Smooth muscle cell (in vitro differentiated cells): Measurements from ENCODE around the gene FLRT1. TPM values are rescaled to one million over a fixed set of nuclear protein-coding genes. Genes with fewer than 3 reads are reported as not detected.

Experiments
- DNase-seq: peaks from one replicate; lab custom pipeline; 2025; ENCODE audit not compliant: unreplicated experiment; lab: John Stamatoyannopoulos, UW
- H2AFZ ChIP-seq: fragments of 200-600 bp; sonication (generic); 2 replicates; pipeline ENCODE4 v1.6.0; 2016; ENCODE audit warnings: antibody characterized with exemption, low read depth, mild to moderate bottlenecking
- H3F3A ChIP-seq: fragments of 200-600 bp; sonication (generic); 2 replicates; pipeline ENCODE4 v1.6.0; 2017; ENCODE audit warnings: antibody characterized with exemption, low read depth
- H3K27ac ChIP-seq: fragments of 200-600 bp; sonication (generic); 2 replicates; pipeline ENCODE4 v1.5.1; 2016; ENCODE audit warnings: low read depth, mild to moderate bottlenecking
- H3K27me3 ChIP-seq: fragments of 200-600 bp; sonication (generic); 2 replicates; pipeline ENCODE4 v1.6.1; 2016; ENCODE audit warnings: low read depth, mild to moderate bottlenecking
- H3K36me3 ChIP-seq: fragments of 200-600 bp; sonication (generic); 2 replicates; pipeline ENCODE4 v1.5.1; 2016; ENCODE audit warnings: low read depth
- H3K4me1 ChIP-seq: fragments of 200-600 bp; sonication (generic); 2 replicates; pipeline ENCODE4 v1.5.1; 2016; ENCODE audit warnings: low read depth
- H3K4me2 ChIP-seq: fragments of 200-600 bp; sonication (generic); 2 replicates; pipeline ENCODE4 v1.6.0; 2016; ENCODE audit warnings: mild to moderate bottlenecking
- H3K4me3 ChIP-seq: fragments of 200-600 bp; sonication (generic); 2 replicates; pipeline ENCODE4 v1.5.1; 2016; ENCODE audit warnings: mild to moderate bottlenecking
- H3K79me2 ChIP-seq: fragments of 200-600 bp; sonication (generic); 2 replicates; pipeline ENCODE4 v1.6.0; 2016; ENCODE audit warnings: low read depth, mild to moderate bottlenecking
- H3K9ac ChIP-seq: fragments of 200-600 bp; sonication (generic); 2 replicates; pipeline ENCODE4 v1.6.0; 2016; ENCODE audit warnings: low read depth
- H3K9me3 ChIP-seq: fragments of 200-600 bp; sonication (generic); replicated peaks from 2 replicates; pipeline ENCODE4 v1.5.1; 2016; ENCODE audit warnings: low read depth
- H4K20me1 ChIP-seq: fragments of 200-600 bp; sonication (generic); 2 replicates; pipeline ENCODE4 v1.6.0; 2016; ENCODE audit warnings: low read depth
- CTCF ChIP-seq: fragments of 200-600 bp; sonication (generic); IDR thresholded peaks from 2 replicates; pipeline ENCODE4 v1.5.1; 2017; ENCODE audit warnings: borderline replicate concordance, mild to moderate bottlenecking, antibody characterized with exemption; ENCODE audit not compliant: insufficient read depth, poor library complexity, severe bottlenecking
- WGBS: methylation state at CpG from one replicate; pipeline ENCODE4 v1.1.7; 2016; ENCODE audit warnings: low lambda C conversion rate; 5-methylcytosine and 5-hydroxymethylcytosine counted together
- polyA plus RNA-seq: library from polyadenylated mRNA; unstranded; fragments of >200 nt; fragmentation: Nextera tagmentation; extraction: Ambion mirVana; gene quantifications from 2 replicates; pipeline ENCODE4 v1.2.1, GENCODE V29; 2016
- total RNA-seq: library from RNA; depleted of rRNA; stranded (reverse); fragments of >200 nt; gene quantifications from 2 replicates; pipeline ENCODE4 v1.2.3, GENCODE V29; 2014

The FLRT1 gene
- total and polyA plus RNA-seq, 2 experiments from 2014 or later = 0.26 to 0.76 TPM

GRCh38 chr11:64056861-64057260 lies 21.1 kb downstream of the FLRT1 start:
- peaks cover 11% of the 10 kb centered on the region for H3K27me3 ChIP-seq

GRCh38 chr11:64057890-64058289 lies 22.2 kb downstream of the FLRT1 start:
- no peak overlapping the region for H3K4me2 ChIP-seq
- no peaks in the 10 kb centered on the region for H3F3A ChIP-seq
- H3K27me3 ChIP-seq = peaks cover 15% of the 10 kb centered on the region
- H3K9ac ChIP-seq = no peak overlapping the region
- H3K4me3 ChIP-seq = no peak overlapping the region
- WGBS = 85% methylated on average over 10 of the region's 10 CpGs
- no peaks in the 10 kb centered on the region for H3K79me2 ChIP-seq
- no peaks in the 10 kb centered on the region for H3K9me3 ChIP-seq
- H4K20me1 ChIP-seq = peaks cover 18% of the 10 kb centered on the region
- no peak for DNase-seq
- H3K27ac ChIP-seq = no peak overlapping the region
- H3K36me3 ChIP-seq = no peaks in the 10 kb centered on the region
- TF ChIP-seq CTCF = no peak
- H3K4me1 ChIP-seq = peaks cover 25% of the 10 kb centered on the region
- H2AFZ ChIP-seq = no peak overlapping the region

More at GRCh38 chr11:64056861-64057260, 21.1 kb downstream of the FLRT1 start:
- Histone ChIP-seq H3K36me3 (no peaks in the 10 kb centered on the region), H3K4me2 (no peak overlapping the region), H2AFZ (no peak overlapping the region), H3K9me3 (no peaks in the 10 kb centered on the region), H3K4me1 (peaks cover 25% of the 10 kb centered on the region), H3K79me2 (no peaks in the 10 kb centered on the region), H3F3A (no peaks in the 10 kb centered on the region), H3K27ac (no peak overlapping the region), H3K9ac (no peak overlapping the region), H4K20me1 (peaks cover 15% of the 10 kb centered on the region), H3K4me3 (no peak overlapping the region)
- DNase-seq = no peak
- WGBS = 93% methylated on average over 13 of the region's 13 CpGs
- TF ChIP-seq CTCF = no peak

GRCh38 chr11:64058494-64058893 lies 22.8 kb downstream of the FLRT1 start:
- no peak overlapping the region for H2AFZ ChIP-seq
- no peak overlapping the region for H3K9ac ChIP-seq
- H3K4me3 ChIP-seq = no peak overlapping the region
- H3K36me3 ChIP-seq = no peaks in the 10 kb centered on the region
- DNase-seq = no peak
- H3F3A ChIP-seq = no peaks in the 10 kb centered on the region
- WGBS = 93% methylated on average over 17 of the region's 17 CpGs
- H3K27ac ChIP-seq = no peak overlapping the region
- no peaks in the 10 kb centered on the region for H3K79me2 ChIP-seq
- peaks cover 19% of the 10 kb centered on the region for H3K4me1 ChIP-seq
- TF ChIP-seq CTCF = no peak
- no peak overlapping the region for H3K4me2 ChIP-seq
- peaks cover 15% of the 10 kb centered on the region for H3K27me3 ChIP-seq
- no peaks in the 10 kb centered on the region for H3K9me3 ChIP-seq
- peaks cover 22% of the 10 kb centered on the region for H4K20me1 ChIP-seq
